Measurements from ENCODE around the gene PGP.

Gene PGP

GRCh38 chr16:2199621-2200139, 15.0 kb downstream of the PGP start:
- no peak for DNase-seq (ENCODE audit: low spot score)

DNA sequence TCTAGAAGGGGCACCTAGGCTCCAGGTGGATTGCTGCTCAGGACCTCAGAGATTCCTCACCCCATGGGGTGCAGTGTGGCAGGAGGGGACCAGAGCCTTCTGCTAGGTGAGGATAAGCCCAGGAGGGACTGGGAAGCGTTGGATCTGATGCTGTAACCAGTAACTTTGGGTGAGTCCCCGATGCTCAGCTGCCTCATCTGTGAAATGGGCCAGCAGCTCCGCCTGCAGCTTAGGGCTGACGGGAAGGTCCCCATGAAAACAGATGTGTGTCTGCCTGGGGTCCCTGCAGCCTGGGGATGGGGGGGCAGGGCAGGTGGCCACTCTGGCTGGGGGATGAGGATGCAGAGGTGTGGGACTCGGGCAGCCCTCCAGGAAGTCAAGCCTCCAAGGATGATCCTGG, 15.5 kb downstream of the PGP start:
- DNase-seq (ENCODE audit: low spot score): no peak

DNA sequence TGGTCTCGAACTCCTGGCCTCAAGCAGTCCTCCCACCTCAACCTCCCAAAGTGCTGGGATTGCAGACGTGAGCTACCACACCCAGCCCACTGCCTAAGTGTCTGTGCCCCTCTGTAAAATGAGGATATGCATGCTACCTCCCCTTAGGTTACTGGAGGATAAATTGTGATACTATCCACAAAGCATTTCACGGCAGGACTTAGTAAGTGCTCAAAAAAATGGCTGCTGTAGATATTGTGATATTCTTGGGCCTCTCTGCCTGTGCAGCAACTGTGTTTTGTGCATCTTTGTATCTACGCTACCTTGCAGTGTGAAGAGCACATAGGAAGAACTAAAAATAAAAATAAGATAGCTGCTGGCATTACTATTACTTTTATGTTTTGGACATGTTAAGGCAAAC, 16.4 kb downstream of the PGP start:
- DNase-seq (ENCODE audit: low spot score): no peak

- no peak for DNase-seq (ENCODE audit: low spot score)
Observed at GRCh38 chr16:2197765-2198164, 16.9 kb downstream of the PGP start.

- no peak for DNase-seq (ENCODE audit: low spot score)
Observed at GRCh38 chr16:2196981-2197511, 17.6 kb downstream of the PGP start.

- DNase-seq (ENCODE audit: low spot score): peak; percentile 55
Observed at GRCh38 chr16:2196162-2196980, 18.3 kb downstream of the PGP start, which contains the start of gene CASKIN1. CASKIN1 (minus strand) TSS chr16:2196605; CDS start chr16:2196432, 173 bp downstream.

DNA sequence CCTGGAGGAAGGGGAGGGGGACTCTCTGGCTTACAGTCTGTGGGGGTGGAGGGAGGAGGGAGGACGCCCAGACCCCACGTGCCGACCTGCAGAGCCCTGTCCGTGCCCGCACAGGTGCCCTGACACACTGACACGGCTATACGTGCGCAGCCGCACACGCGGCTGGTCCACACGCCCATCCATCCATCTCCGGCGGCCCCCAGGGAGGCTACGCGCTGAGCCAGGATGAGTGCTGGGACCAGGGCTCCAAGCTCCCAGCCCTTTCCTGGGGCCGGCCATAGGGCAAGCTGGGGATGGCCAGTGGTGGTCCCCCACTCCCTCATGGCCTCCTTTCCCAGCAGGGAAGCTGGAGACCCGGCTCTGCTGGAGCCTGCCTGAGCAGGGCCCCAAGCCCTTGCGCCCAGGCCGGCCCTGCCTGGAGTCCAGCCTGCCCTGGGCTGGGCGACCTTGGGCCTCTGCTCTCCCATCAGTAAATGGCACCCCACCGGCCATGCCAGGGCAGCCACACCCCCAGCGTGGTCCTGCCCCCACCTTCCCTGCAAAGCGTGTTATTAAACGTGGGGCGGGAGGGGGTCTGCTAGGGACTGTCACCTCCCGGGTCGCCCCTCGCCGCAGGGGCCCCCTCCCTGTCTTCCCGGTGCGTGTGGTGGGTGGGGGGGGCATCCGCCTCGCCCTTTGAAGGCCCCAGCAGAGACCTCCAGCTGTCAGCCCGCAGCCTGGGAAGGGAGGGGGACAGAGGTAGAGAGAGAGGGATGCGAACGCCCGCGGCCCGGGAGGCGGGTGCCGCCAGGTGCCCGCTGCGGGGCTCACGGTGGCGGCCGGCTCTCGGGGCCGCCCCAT, 19.1 kb downstream of the PGP start:
- no peak for DNase-seq (ENCODE audit: low spot score)

- peak; percentile 37 for DNase-seq (ENCODE audit: low spot score)
Observed at GRCh38 chr16:2194852-2195321, 19.8 kb downstream of the PGP start.

- no peak for DNase-seq (ENCODE audit: low spot score)
Observed at GRCh38 chr16:2194166-2194834, 20.3 kb downstream of the PGP start.

DNA sequence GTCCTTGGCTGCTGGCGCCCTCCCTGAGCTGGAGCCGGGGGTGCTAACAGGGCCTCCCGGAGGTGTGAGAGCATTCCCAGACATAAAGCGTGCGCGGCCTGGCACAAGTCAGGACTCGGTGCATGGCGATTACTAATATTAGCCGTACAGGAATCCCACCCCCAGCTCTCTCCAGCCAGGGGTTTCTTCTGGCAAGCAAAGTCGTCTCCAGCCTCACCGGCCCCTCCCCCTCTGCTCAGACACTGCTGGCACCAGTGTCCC, 23.3 kb downstream of the PGP start:
- no peak for DNase-seq (ENCODE audit: low spot score)

GRCh38 chr16:2190659-2191445, 23.8 kb downstream of the PGP start:
- no peak for DNase-seq (ENCODE audit: low spot score)

GRCh38 chr16:2190002-2190658, 24.5 kb downstream of the PGP start:
- DNase-seq (ENCODE audit: low spot score): no peak

- no peak for DNase-seq (ENCODE audit: low spot score)
Observed at GRCh38 chr16:2189252-2189893, 25.3 kb downstream of the PGP start.

- DNase-seq (ENCODE audit: low spot score): no peak
Observed at GRCh38 chr16:2188395-2188794, 26.2 kb downstream of the PGP start.

DNA sequence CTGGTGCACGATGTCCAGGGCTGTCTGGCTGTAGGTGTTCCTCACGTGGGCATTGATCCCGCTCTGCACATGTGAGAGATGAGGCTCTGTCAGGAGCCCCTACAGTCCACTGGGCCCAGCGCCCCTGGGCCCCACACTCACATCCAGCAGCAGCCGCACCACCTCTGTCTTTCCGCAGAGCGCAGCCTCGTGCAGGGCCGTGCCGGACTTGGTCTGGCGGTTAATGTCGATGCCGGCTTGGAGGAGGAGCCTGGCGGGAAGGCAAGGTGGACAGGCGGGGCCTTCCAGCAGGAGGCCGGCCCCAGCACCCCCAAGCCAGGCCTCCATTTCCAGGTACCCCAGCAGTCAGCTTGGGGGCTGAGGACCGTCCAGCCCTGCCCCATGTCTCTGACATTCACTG, 27.4 kb downstream of the PGP start:
- no peak for DNase-seq (ENCODE audit: low spot score)

GRCh38 chr16:2186505-2186904, 28.1 kb downstream of the PGP start:
- DNase-seq (ENCODE audit: low spot score): no peak

GRCh38 chr16:2186064-2186463, 28.6 kb downstream of the PGP start:
- DNase-seq (ENCODE audit: low spot score): no peak

DNA sequence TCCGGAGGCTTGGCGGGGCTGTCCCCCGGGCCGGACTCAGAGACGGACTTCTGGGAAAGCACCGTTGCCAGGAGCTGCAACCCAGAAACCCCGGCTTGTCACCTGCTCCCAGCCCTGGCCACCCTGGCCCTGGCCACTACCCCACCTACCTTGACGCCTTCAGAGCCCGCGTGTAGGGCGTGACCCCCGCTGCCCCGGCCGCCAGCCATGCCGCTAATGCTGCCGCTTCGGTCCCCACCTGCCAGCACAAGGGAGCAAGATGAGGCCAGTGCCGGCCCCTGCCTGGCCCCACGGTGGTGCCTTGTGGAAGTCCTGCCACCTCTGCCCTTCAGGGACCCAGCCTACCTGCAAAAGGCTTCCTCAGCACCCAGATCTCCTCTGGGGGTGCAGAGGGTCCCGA, 29.7 kb downstream of the PGP start:
- DNase-seq (ENCODE audit: low spot score): no peak

DNA sequence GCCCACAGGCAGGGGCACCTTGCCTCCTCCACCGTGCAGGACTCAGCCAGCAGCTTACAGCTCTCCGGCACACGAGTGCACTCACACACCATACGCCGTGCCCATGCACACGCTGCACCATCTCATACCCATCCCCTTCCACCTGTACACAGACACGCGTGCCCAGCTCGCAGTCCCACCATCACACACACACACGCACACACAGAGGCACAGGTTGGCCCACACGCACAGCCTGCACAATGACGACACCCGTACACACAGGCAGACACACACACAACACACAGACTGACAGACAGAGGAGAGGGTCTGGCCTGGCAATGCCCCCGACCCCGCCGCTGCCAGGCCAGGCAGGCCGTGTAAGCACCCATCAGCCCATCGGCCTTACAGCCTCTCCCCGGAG, 30.3 kb downstream of the PGP start:
- no peak for DNase-seq (ENCODE audit: low spot score)

- no peak for DNase-seq (ENCODE audit: low spot score)
Observed at GRCh38 chr16:2183671-2184070, 31.0 kb downstream of the PGP start.
